Esophagus squamous epithelium (tissue), 5 donors: Measurements from ENCODE around the gene SATB2. TPM values are rescaled to one million over a fixed set of nuclear protein-coding genes. Genes with fewer than 3 reads are reported as not detected.

Source experiments
- DNase-seq: peaks from one replicate; lab custom pipeline; 2025; lab: John Stamatoyannopoulos, UW
- H3K27ac ChIP-seq, 4 donors: fragments of 200-600 bp; sonication (generic); one replicate each; pipeline ENCODE4 v1.5.1; 2016 to 2019; ENCODE audit warnings: mild to moderate bottlenecking in 1 of 4
- H3K27me3 ChIP-seq, 4 donors: fragments of 200-600 bp; sonication (generic); 1 replicate in 3 of 4; 2 replicates in 1 of 4; pipeline versions ENCODE4 v1.5.1 to v1.6.0; 2017 to 2021; ENCODE audit warnings: antibody characterized with exemption in 1 of 4
- H3K36me3 ChIP-seq, 3 donors: fragments of 200-600 bp; sonication (generic); one replicate each; pipeline ENCODE4 v1.5.1; 2016 to 2019
- H3K4me1 ChIP-seq, 3 donors: fragments of 200-600 bp; sonication (generic); one replicate each; pipeline ENCODE4 v1.5.1; 2017 to 2019
- H3K4me3 ChIP-seq, 4 donors: fragments of 200-600 bp; sonication (generic); 1 replicate in 3 of 4; 2 replicates in 1 of 4; pipeline ENCODE4 v1.5.1; 2016 to 2019; ENCODE audit warnings: mild to moderate bottlenecking in 2 of 4, moderate library complexity in 1 of 4
- H3K9me3 ChIP-seq, 3 donors: fragments of 200-600 bp; sonication (generic); one replicate each; pipeline ENCODE4 v1.5.1; 2016 to 2019
- POLR2A ChIP-seq, 4 donors: fragments of 450-650 bp; IDR thresholded peaks; one replicate each; pipeline ENCODE4 v1.6.1; 2017; ENCODE audit warnings: antibody characterized with exemption in 4 of 4, mild to moderate bottlenecking in 4 of 4, moderate library complexity in 3 of 4
- WGBS, 2 donors: methylation state at CpG; one replicate each; pipeline ENCODE4 v1.1.5; 2018; 5-methylcytosine and 5-hydroxymethylcytosine counted together
- intact Hi-C: fragments of 100-400 bp; cut with DNase I; formaldehyde crosslinking; loops from one replicate; pipeline ENCODE4 v1.15.0; 2022
- total RNA-seq, 4 donors: library from RNA; depleted of rRNA; stranded (reverse); fragments of >200 nt; gene quantifications; one replicate each; pipeline ENCODE4 v1.1.0, GENCODE V29; 2016
- TF ChIP-seq, protein P1 (sequence below), 6 experiments: fragments of 450-650 bp in 4 of 6; fragments of 200-600 bp in 2 of 6; sonication (generic) in 2 of 6; IDR thresholded peaks; one replicate each; pipeline ENCODE4 v1.5.1; 2016 to 2019; ENCODE audit warnings: antibody characterized with exemption in 6 of 6, mild to moderate bottlenecking in 4 of 6, moderate library complexity in 4 of 6
- donor health status: DM: yes; HTN: yes; CAD: no.

The SATB2 gene
- total RNA-seq, 4 donors from 2014 or later = 0.87 to 1.1 (median 0.92) TPM

- no peaks in the 10 kb centered on the region for H3K36me3 ChIP-seq
- TF ChIP-seq, protein P1, sequence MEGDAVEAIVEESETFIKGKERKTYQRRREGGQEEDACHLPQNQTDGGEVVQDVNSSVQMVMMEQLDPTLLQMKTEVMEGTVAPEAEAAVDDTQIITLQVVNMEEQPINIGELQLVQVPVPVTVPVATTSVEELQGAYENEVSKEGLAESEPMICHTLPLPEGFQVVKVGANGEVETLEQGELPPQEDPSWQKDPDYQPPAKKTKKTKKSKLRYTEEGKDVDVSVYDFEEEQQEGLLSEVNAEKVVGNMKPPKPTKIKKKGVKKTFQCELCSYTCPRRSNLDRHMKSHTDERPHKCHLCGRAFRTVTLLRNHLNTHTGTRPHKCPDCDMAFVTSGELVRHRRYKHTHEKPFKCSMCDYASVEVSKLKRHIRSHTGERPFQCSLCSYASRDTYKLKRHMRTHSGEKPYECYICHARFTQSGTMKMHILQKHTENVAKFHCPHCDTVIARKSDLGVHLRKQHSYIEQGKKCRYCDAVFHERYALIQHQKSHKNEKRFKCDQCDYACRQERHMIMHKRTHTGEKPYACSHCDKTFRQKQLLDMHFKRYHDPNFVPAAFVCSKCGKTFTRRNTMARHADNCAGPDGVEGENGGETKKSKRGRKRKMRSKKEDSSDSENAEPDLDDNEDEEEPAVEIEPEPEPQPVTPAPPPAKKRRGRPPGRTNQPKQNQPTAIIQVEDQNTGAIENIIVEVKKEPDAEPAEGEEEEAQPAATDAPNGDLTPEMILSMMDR (IDR thresholded peaks at IDR 0.05) = peak in 5 of 6 experiments; percentile 54 to 79 (median 65)
- no peak for TF ChIP-seq POLR2A (IDR thresholded peaks at IDR 0.05)
- no peak for DNase-seq
- H3K27me3 ChIP-seq = peaks cover 43 to 91% (median 60%) of the 10 kb centered on the region in 4 donors
- intact Hi-C loops = no loop called here
- H3K9me3 ChIP-seq = peaks cover 0 to 5% (median 0%) of the 10 kb centered on the region in 3 donors
- H3K27ac ChIP-seq = no peak overlapping the region
- 2 to 6% methylated on average over 19 to 20 of the region's 63 CpGs for WGBS, 2 donors
- peaks cover 12 to 49% (median 25%) of the 10 kb centered on the region in 3 donors for H3K4me1 ChIP-seq
- peak overlapping the region; percentile 34 to 62 (median 47) for H3K4me3 ChIP-seq
Measured at GRCh38 chr2:199462956-199463692, 5.4 kb upstream of the SATB2 start.

- peaks cover 0 to 5% (median 0%) of the 10 kb centered on the region in 3 donors for H3K9me3 ChIP-seq
- no peak for DNase-seq
- no peak overlapping the region for H3K27ac ChIP-seq
- peaks cover 19 to 56% (median 30%) of the 10 kb centered on the region in 3 donors for H3K4me1 ChIP-seq
- peaks cover 36 to 91% (median 58%) of the 10 kb centered on the region in 4 donors for H3K27me3 ChIP-seq
- H3K36me3 ChIP-seq = no peaks in the 10 kb centered on the region
- intact Hi-C loops = no loop called here
- 20 to 22% methylated on average over 1 to 17 of the region's 46 CpGs for WGBS, 2 donors
- TF ChIP-seq POLR2A (IDR thresholded peaks at IDR 0.05) = no peak
- TF ChIP-seq, protein P1 (IDR thresholded peaks at IDR 0.05) = no peak
- peak overlapping the region in 3 of 4 donors; percentile 47 to 62 (median 47) for H3K4me3 ChIP-seq
Measured at GRCh38 chr2:199462347-199462955, 4.7 kb upstream of the SATB2 start.

- H3K36me3 ChIP-seq = no peaks in the 10 kb centered on the region
- peaks cover 0 to 5% (median 0%) of the 10 kb centered on the region in 3 donors for H3K9me3 ChIP-seq
- TF ChIP-seq POLR2A (IDR thresholded peaks at IDR 0.05) = no peak
- TF ChIP-seq, protein P1 (IDR thresholded peaks at IDR 0.05) = no peak
- peaks cover 39 to 91% (median 59%) of the 10 kb centered on the region in 4 donors for H3K27me3 ChIP-seq
- intact Hi-C loops = no loop called here
- H3K27ac ChIP-seq = no peak overlapping the region
- DNase-seq = no peak
- H3K4me3 ChIP-seq = no peak overlapping the region
- peaks cover 25 to 62% (median 37%) of the 10 kb centered on the region in 3 donors for H3K4me1 ChIP-seq
- WGBS, 2 donors = 16 to 33% methylated on average over 5 to 6 of the region's 35 CpGs
Measured at GRCh38 chr2:199461711-199462346, 4.1 kb upstream of the SATB2 start.

- DNase-seq = no peak
- Histone ChIP-seq H3K4me1 (peaks cover 31 to 70% (median 44%) of the 10 kb centered on the region in 3 donors), H3K9me3 (peaks cover 0 to 5% (median 0%) of the 10 kb centered on the region in 3 donors), H3K4me3 (no peak overlapping the region), H3K27ac (no peak overlapping the region), H3K36me3 (no peaks in the 10 kb centered on the region), H3K27me3 (peaks cover 45 to 91% (median 60%) of the 10 kb centered on the region in 4 donors)
- WGBS, 2 donors = 26 to 30% methylated on average over 13 of the region's 13 CpGs
- TF ChIP-seq, protein P1 (IDR thresholded peaks at IDR 0.05) = no peak
- no peak for TF ChIP-seq POLR2A (IDR thresholded peaks at IDR 0.05)
- intact Hi-C loops = no loop called here
Measured at GRCh38 chr2:199460846-199461710, 3.3 kb upstream of the SATB2 start.
